B cell (primary cell): ENCODE measurements around the gene HPF1. TPM values are rescaled to one million over a fixed set of nuclear protein-coding genes. Genes with fewer than 3 reads are reported as not detected.

Source experiments
- ATAC-seq: fragments of 200-7000 bp; cut with Tn5 transposase; one replicate; pipeline ENCODE4 v1.10.0; 2021; ENCODE audit warnings: low read depth, mild to moderate bottlenecking, moderate number of reproducible peaks, moderate library complexity
- CTCF ChIA-PET: fragments of 350-600 bp; sonication (Branson Sonifier 250); formaldehyde crosslinking; loops from one replicate; lab custom pipeline; 2021; ENCODE audit warnings: antibody characterized with exemption, inconsistent platforms; lab: Charles Lee
- POLR2A ChIA-PET: fragments of 350-600 bp; sonication (Branson Sonifier 250); formaldehyde crosslinking; loops from one replicate; lab custom pipeline; 2021; ENCODE audit warnings: antibody characterized with exemption; lab: Charles Lee
- DNase-seq: peaks from one replicate; pipeline ENCODE4 v3.0.0; 2013
- H2AFZ ChIP-seq: 2 replicates; pipeline ENCODE4 v1.6.1; 2012; ENCODE audit warnings: mild to moderate bottlenecking, low read depth, low read length; ENCODE audit not compliant: insufficient read depth, poor library complexity, severe bottlenecking
- H3K27ac ChIP-seq, 2 donors: 1 replicate in 1 of 2; 2 replicates in 1 of 2; pipeline ENCODE4 v1.5.1; 2012 to 2013; ENCODE audit warnings: low read length in 2 of 2, mild to moderate bottlenecking in 2 of 2, moderate library complexity in 1 of 2
- H3K27me3 ChIP-seq, 4 experiments: fragments of 200-600 bp in 1 of 4; sonication (generic) in 1 of 4; replicated peaks in 1 of 4; 1 replicate in 2 of 4; 2 replicates in 2 of 4; pipeline versions ENCODE4 v1.6.1 to v1.7.0; 2013 to 2016; ENCODE audit warnings: low read length in 3 of 4, mild to moderate bottlenecking in 2 of 4, mixed read lengths in 1 of 4, moderate library complexity in 1 of 4; ENCODE audit not compliant: insufficient read depth in 4 of 4, control insufficient read depth in 3 of 4; ENCODE audit errors: control extremely low read depth in 1 of 4
- H3K36me3 ChIP-seq, 2 experiments: replicated peaks in 1 of 2; 1 replicate in 1 of 2; 2 replicates in 1 of 2; pipeline versions ENCODE4 v1.6.1 to v1.7.1; 2013; ENCODE audit warnings: low read length in 1 of 2; ENCODE audit not compliant: insufficient read depth in 2 of 2, control insufficient read depth in 1 of 2; ENCODE audit errors: control extremely low read depth in 1 of 2, extremely low read depth in 1 of 2
- H3K4me1 ChIP-seq, 2 donors: fragments of 200-600 bp in 1 of 2; sonication (generic) in 1 of 2; 1 replicate in 1 of 2; 2 replicates in 1 of 2; pipeline versions ENCODE4 v1.5.1 to v1.6.1; 2013 to 2017; ENCODE audit warnings: low read length in 2 of 2; ENCODE audit not compliant: control insufficient read depth in 2 of 2, insufficient read depth in 2 of 2
- H3K4me2 ChIP-seq: replicated peaks from 2 replicates; pipeline ENCODE3; 2012; ENCODE audit warnings: mild to moderate bottlenecking, low read depth, low read length; ENCODE audit not compliant: poor library complexity, severe bottlenecking
- H3K4me3 ChIP-seq, 5 experiments: fragments of 200-600 bp in 1 of 5; sonication (generic) in 1 of 5; 1 replicate in 3 of 5; 2 replicates in 2 of 5; pipeline versions ENCODE4 v1.5.1 to v1.7.0; 2011 to 2016; ENCODE audit warnings: low read length in 4 of 5, mild to moderate bottlenecking in 4 of 5, low read depth in 2 of 5, control low read depth in 1 of 5, moderate library complexity in 1 of 5; ENCODE audit not compliant: insufficient read depth in 1 of 5; ENCODE audit errors: control extremely low read depth in 1 of 5, extremely low read depth in 1 of 5
- H3K79me2 ChIP-seq: fragments of 200-600 bp; sonication (generic); one replicate; pipeline ENCODE4 v1.6.0; 2016; ENCODE audit warnings: low read length; ENCODE audit not compliant: control insufficient read depth, insufficient read depth
- H3K9ac ChIP-seq: fragments of 200-600 bp; sonication (generic); 2 replicates; pipeline ENCODE4 v1.6.1; 2017; ENCODE audit warnings: mild to moderate bottlenecking, low read length, moderate library complexity
- H3K9me3 ChIP-seq, 3 donors: one replicate each; pipeline versions ENCODE4 v1.6.1 to v1.7.1; 2013; ENCODE audit warnings: low read length in 2 of 3; ENCODE audit not compliant: control insufficient read depth in 2 of 3, insufficient read depth in 1 of 3; ENCODE audit errors: control extremely low read depth in 1 of 3
- H4K20me1 ChIP-seq: 2 replicates; pipeline ENCODE4 v1.6.0; 2012; ENCODE audit warnings: mild to moderate bottlenecking, low read length; ENCODE audit not compliant: insufficient read depth, control insufficient read depth, poor library complexity, severe bottlenecking
- H3K27ac Mint-ChIP-seq: one replicate; pipeline ENCODE4 v1.8.0; 2021; ENCODE audit warnings: mixed read lengths
- H3K27me3 Mint-ChIP-seq: one replicate; pipeline ENCODE4 v1.8.0; 2021; ENCODE audit warnings: mixed read lengths
- H3K4me1 Mint-ChIP-seq: one replicate; pipeline ENCODE4 v1.8.0; 2021; ENCODE audit warnings: mixed read lengths
- H3K4me3 Mint-ChIP-seq: one replicate; pipeline ENCODE4 v1.8.0; 2021; ENCODE audit warnings: mixed read lengths
- H3K9me3 Mint-ChIP-seq: one replicate; pipeline ENCODE4 v1.8.0; 2022; ENCODE audit warnings: mixed read lengths; ENCODE audit not compliant: insufficient read depth
- EZH2 ChIP-seq: IDR thresholded peaks from 2 replicates; pipeline ENCODE4 v1.6.1; 2012; ENCODE audit warnings: borderline replicate concordance, low read depth, mild to moderate bottlenecking, moderate library complexity, low read length; ENCODE audit not compliant: insufficient read depth, poor library complexity, severe bottlenecking
- WGBS: methylation state at CpG from one replicate; pipeline ENCODE4 v1.1.5; 2013; ENCODE audit warnings: missing lambda C conversion rate; ENCODE audit not compliant: insufficient coverage; 5-methylcytosine and 5-hydroxymethylcytosine counted together
- intact Hi-C: fragments of 100-400 bp; cut with micrococcal nuclease; formaldehyde crosslinking; loops from one replicate; pipeline ENCODE4 v1.10.0; 2022
- polyA plus RNA-seq: library from polyadenylated mRNA; depleted of rRNA; stranded (reverse); fragments of >200 nt; gene quantifications from 2 replicates; pipeline ENCODE4 v1.2.3, GENCODE V29; 2012
- total RNA-seq, 2 donors: library from RNA; stranded (reverse); fragments of 120-200 nt in 1 of 2; gene quantifications; 1 replicate in 1 of 2; 2 replicates in 1 of 2; pipeline versions ENCODE4 v1.2.3 to v1.2.4, GENCODE V29; 2013 to 2022
- TF ChIP-seq, protein P1 (sequence below): fragments of 200-600 bp; IDR thresholded peaks from one replicate; pipeline ENCODE4 v1.8.0; 2022; ENCODE audit warnings: antibody characterized with exemption, mild to moderate bottlenecking

Gene HPF1
- total and polyA plus RNA-seq, 2 donors (not counting 1 experiment from before 2014, with no cell fraction given), result 8.7 to 15.2 TPM

DNA sequence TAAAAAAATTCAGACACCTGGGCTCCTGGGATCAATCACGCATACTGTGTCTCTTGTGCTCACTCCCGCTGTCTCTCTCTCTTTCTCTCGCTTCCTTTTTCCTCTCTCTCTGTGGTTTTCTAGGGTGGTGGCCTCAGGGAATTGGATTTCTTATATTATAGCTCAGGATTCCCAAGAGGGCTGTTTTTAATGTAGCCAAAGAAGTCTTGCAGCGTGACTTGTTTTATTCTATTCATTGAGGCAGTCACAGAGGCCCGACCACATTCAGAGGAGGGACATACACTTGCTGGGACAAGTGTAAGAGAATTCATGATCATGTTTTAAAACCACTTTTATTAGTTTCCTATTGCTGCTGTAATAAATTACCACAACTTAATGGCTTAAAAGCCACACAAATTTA is 59.4 kb downstream of the HPF1 start:
- Mint-ChIP-seq H3K27ac (no peak overlapping the region), H3K9me3 (no peaks in the 10 kb centered on the region), H3K4me3 (no peak overlapping the region), H3K27me3 (no peaks in the 10 kb centered on the region), H3K4me1 (peaks cover 7% of the 10 kb centered on the region)
- ATAC-seq (no peak), DNase-seq (no peak)
- H3K79me2 ChIP-seq, result no peaks in the 10 kb centered on the region
- no peak overlapping the region for H3K4me2 ChIP-seq
- intact Hi-C loops, result no loop called here
- no CpG with 5 or more reads among the region's 5 CpGs for WGBS
- H3K27me3 ChIP-seq, result no peaks in the 10 kb centered on the region
- ChIA-PET CTCF (no interaction called here), POLR2A (no interaction called here)
- H3K4me1 ChIP-seq, result no peaks in the 10 kb centered on the region
- no peaks in the 10 kb centered on the region for H4K20me1 ChIP-seq
- peaks cover 0 to 1% (median 0%) of the 10 kb centered on the region in 3 donors for H3K9me3 ChIP-seq
- no peak overlapping the region for H3K27ac ChIP-seq
- no peak overlapping the region for H3K9ac ChIP-seq
- TF ChIP-seq, protein P1, sequence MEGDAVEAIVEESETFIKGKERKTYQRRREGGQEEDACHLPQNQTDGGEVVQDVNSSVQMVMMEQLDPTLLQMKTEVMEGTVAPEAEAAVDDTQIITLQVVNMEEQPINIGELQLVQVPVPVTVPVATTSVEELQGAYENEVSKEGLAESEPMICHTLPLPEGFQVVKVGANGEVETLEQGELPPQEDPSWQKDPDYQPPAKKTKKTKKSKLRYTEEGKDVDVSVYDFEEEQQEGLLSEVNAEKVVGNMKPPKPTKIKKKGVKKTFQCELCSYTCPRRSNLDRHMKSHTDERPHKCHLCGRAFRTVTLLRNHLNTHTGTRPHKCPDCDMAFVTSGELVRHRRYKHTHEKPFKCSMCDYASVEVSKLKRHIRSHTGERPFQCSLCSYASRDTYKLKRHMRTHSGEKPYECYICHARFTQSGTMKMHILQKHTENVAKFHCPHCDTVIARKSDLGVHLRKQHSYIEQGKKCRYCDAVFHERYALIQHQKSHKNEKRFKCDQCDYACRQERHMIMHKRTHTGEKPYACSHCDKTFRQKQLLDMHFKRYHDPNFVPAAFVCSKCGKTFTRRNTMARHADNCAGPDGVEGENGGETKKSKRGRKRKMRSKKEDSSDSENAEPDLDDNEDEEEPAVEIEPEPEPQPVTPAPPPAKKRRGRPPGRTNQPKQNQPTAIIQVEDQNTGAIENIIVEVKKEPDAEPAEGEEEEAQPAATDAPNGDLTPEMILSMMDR, result no peak
- TF ChIP-seq EZH2, result no peak
- no peak overlapping the region for H3K4me3 ChIP-seq
- H2AFZ ChIP-seq, result no peak overlapping the region
- H3K36me3 ChIP-seq, result peaks cover 4 to 13% of the 10 kb centered on the region in 2 experiments

DNA sequence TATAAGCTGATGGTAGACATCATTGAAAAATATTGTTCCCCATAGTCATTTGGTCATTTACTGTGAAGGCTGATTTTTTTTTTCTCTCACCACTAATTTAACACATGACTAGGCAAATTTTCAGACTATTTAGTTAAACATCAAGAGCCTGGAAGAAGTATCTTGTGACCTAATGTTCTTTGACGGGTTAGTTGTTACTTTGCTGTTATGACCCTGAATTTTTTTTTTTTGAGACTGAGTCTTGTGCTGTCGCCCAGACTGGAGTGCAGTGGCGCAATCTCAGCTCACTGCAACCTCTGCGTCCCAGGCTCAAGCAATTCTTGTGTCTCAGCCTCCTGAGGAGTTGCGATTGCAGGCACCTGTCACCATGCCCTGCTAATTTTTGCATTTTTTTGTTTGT is 67.0 kb downstream of the HPF1 start:
- DNase-seq, result no peak
- CTCF ChIA-PET, result interaction anchor here (1.0 to 1.1 kb wide), 2 partner anchors 9 kb away, joined by 3 read pairs; no protein-coding TSS in a partner anchor
- peaks cover 2 to 21% of the 10 kb centered on the region in 2 experiments for H3K36me3 ChIP-seq
- Mint-ChIP-seq H3K9me3 (no peaks in the 10 kb centered on the region), H3K27ac (no peak overlapping the region), H3K4me1 (no peaks in the 10 kb centered on the region), H3K4me3 (no peak overlapping the region), H3K27me3 (no peaks in the 10 kb centered on the region)
- intact Hi-C loops, result no loop called here
- ATAC-seq, result no peak
- TF ChIP-seq, protein P1, result no peak
- no peak for TF ChIP-seq EZH2
- no peak overlapping the region for H3K9ac ChIP-seq
- no peaks in the 10 kb centered on the region for H3K4me1 ChIP-seq
- H3K4me3 ChIP-seq, result no peak overlapping the region
- H3K27ac ChIP-seq, result no peak overlapping the region
- POLR2A ChIA-PET, result no interaction called here
- H2AFZ ChIP-seq, result no peak overlapping the region
- H4K20me1 ChIP-seq, result no peaks in the 10 kb centered on the region
- 96% methylated on average over 3 of the region's 5 CpGs for WGBS
- no peaks in the 10 kb centered on the region for H3K27me3 ChIP-seq
- H3K4me2 ChIP-seq, result no peak overlapping the region
- H3K79me2 ChIP-seq, result no peaks in the 10 kb centered on the region
- H3K9me3 ChIP-seq, result peaks cover 0 to 2% (median 0%) of the 10 kb centered on the region in 3 donors
